GM12878 (cell line): ENCODE data around the gene TES.

Source experiments
- EP300 ChIP-seq, 2 experiments: fragments of 150-350 bp in 1 of 2; IDR thresholded peaks; 2 replicates each; pipeline ENCODE4 v1.6.1; 2011 to 2012; ENCODE audit warnings: low read depth in 2 of 2, low read length in 2 of 2, borderline replicate concordance in 1 of 2, improper control_type of control experiment in 1 of 2, inconsistent platforms in 1 of 2; ENCODE audit not compliant: control insufficient read depth in 1 of 2
- EZH2 ChIP-seq: IDR thresholded peaks from 2 replicates; pipeline ENCODE4 v1.6.1; 2012; ENCODE audit warnings: low read depth, mild to moderate bottlenecking, control low read depth, inconsistent platforms, low read length, borderline replicate concordance; ENCODE audit not compliant: control insufficient read depth
- GABPA ChIP-seq: IDR thresholded peaks from 2 replicates; pipeline ENCODE4 v1.6.1; 2014; ENCODE audit warnings: antibody characterized with exemption, low read depth, mild to moderate bottlenecking, inconsistent platforms
- NFIC ChIP-seq: IDR thresholded peaks from 2 replicates; pipeline ENCODE4 v1.6.1; 2012; ENCODE audit warnings: low read depth, mild to moderate bottlenecking, inconsistent platforms, low read length, moderate library complexity
- POLR2A ChIP-seq: IDR thresholded peaks from 2 replicates; pipeline ENCODE4 v1.6.1; 2011; ENCODE audit warnings: low read depth, mild to moderate bottlenecking, low read length
- YY1 ChIP-seq: IDR thresholded peaks from 2 replicates; pipeline ENCODE4 v1.6.1; 2011; ENCODE audit warnings: low read depth, mild to moderate bottlenecking, low read length
- TF ChIP-seq, protein P1 (sequence below), 3 experiments: IDR thresholded peaks in 2 of 3; conservative IDR thresholded peaks in 1 of 3; 2 replicates each; pipeline ENCODE4 v1.5.1; 2011; ENCODE audit warnings: low read depth in 3 of 3, low read length in 3 of 3, mild to moderate bottlenecking in 3 of 3, control low read depth in 2 of 3, moderate library complexity in 2 of 3, inconsistent platforms in 1 of 3, mixed read lengths in 1 of 3; ENCODE audit not compliant: control insufficient read depth in 2 of 3, insufficient read depth in 1 of 3; ENCODE audit errors: extremely low read depth in 1 of 3

DNA sequence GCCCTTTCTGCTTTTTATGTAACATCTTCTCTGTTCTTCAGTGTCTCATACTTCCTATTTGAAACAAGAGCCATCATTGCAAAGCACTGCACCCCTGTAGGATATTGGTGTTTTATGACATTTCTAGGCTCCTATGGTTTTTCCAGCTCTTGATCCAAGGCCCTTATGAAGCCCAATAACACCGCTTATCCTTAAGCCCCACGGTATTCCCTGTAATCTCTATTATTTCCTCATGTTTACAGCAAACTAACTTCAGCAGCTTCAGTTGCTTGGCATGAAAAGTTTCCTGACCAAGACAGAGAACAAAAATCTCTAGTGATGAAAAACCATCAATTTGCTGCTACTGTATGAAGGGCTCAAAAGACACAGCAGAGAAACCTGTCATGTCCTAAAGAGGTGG is 34.1 kb upstream of the TES start:
- no peak for TF ChIP-seq YY1
- TF ChIP-seq, protein P1, sequence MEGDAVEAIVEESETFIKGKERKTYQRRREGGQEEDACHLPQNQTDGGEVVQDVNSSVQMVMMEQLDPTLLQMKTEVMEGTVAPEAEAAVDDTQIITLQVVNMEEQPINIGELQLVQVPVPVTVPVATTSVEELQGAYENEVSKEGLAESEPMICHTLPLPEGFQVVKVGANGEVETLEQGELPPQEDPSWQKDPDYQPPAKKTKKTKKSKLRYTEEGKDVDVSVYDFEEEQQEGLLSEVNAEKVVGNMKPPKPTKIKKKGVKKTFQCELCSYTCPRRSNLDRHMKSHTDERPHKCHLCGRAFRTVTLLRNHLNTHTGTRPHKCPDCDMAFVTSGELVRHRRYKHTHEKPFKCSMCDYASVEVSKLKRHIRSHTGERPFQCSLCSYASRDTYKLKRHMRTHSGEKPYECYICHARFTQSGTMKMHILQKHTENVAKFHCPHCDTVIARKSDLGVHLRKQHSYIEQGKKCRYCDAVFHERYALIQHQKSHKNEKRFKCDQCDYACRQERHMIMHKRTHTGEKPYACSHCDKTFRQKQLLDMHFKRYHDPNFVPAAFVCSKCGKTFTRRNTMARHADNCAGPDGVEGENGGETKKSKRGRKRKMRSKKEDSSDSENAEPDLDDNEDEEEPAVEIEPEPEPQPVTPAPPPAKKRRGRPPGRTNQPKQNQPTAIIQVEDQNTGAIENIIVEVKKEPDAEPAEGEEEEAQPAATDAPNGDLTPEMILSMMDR (IDR thresholded peaks at IDR 0.05 in 2 of 3, conservative IDR thresholded peaks at IDR 0.05 in 1 of 3; ENCODE audit: control insufficient read depth in 2 of 3, extremely low read depth in 1 of 3, insufficient read depth in 1 of 3, low read depth in 3 of 3, low read length in 3 of 3) = no peak
- no peak for TF ChIP-seq NFIC
- TF ChIP-seq EZH2 = no peak
- no peak for TF ChIP-seq EP300 (IDR thresholded peaks at IDR 0.05; ENCODE audit: borderline replicate concordance in 1 of 2, control insufficient read depth in 1 of 2, low read depth in 2 of 2, low read length in 2 of 2)
- no peak for TF ChIP-seq POLR2A
- no peak for TF ChIP-seq GABPA
